Measurements from ENCODE around the gene JPH2.
A peak's percentile ranks its signal among the peaks of the same experiment; 100 is the strongest.

JPH2 gene

DNA sequence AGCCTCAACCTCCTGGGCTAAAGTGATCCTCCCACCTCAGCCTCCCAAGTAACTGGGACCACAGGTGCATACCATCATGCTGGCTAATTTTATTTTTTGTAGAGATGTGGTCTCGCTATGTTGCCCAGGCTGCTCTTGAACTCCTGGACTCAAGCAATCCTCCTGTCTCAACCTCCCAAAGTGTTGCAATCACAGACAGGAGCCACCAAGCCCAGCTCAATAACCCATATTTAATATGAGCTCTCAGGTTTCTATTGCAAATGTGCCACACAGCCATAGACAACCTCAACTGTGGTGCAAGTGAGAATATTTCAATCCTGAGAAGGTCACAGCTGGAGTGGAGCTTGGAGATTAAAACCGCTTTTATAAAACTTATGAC is 14.4 kb downstream of the JPH2 start:
- in situ Hi-C loops (cut with HindIII; ENCODE audit: low pct_ligation_motif_present, low pct_unique_long_range_greater_than_20kb, low sequenced_read_pairs) = no loop called here
- DNase-seq = no peak

DNA sequence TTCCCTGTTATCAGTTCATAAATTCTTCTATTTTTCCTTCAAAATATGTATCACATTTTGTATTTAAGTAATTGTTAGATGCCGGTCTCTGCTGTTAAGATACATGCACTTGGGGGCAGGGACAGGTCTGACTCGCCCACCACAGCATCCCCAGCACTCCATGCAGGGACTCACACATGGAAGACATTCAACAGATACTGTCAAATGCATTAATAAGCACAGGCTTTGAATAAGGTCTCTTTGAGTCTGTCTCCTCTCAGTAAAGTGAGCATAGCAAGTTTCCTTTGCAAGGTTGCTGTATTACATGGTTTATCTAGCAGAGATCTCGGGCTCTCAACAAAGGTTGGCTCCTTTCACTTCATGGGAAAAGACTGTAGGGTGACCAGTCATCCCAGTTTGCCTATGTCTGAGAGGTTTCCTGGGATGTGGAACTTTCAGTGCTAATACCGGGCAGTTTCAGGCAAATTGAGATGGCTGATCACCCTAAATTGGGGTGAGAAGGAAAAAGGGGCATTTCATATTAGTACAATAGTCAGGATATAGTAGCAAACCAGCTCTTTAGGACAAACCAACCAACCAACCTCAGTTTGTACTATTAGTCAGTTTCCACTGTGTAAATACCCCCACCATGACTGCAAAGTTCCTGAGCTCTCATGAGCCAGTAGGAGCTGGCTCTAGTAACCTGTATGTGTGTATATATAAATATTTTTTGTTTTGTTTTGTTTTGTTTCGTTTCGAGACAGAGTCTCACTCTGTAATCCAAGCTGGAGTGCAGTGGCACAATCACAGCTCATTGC is 15.0 kb downstream of the JPH2 start:
- in situ Hi-C loops (cut with HindIII; ENCODE audit: low pct_ligation_motif_present, low pct_unique_long_range_greater_than_20kb, low sequenced_read_pairs) = no loop called here
- no peak for DNase-seq

DNA sequence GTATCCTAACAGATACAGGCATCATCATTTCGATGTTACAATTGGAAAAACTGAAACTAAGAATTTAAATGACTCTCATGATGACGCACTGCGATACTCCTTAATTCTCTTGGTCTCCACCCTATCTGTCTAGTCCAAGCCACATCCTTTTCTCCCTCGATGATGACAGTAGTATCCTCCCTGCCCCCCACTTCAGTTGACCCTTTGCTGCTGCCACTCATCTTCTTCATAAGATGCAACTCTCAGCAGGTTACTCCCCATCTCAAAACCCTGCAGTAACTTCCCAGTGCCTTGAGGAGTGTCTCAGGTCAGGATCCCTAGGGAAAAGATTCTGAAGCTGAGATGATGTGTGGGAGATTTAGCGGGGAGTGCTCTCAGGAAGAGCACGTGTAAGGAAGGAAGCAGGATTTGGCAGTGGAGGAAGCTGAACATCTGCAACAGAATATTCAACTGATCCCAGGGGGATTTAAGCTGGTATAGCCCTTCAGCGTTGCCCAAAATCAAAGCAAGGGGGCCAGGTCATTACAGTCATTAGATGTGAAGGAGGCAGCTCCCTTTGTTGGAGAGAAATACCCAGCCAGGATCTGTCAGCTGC is 16.1 kb downstream of the JPH2 start:
- DNase-seq = no peak
- in situ Hi-C loops (cut with HindIII; ENCODE audit: low pct_ligation_motif_present, low pct_unique_long_range_greater_than_20kb, low sequenced_read_pairs) = no loop called here

DNA sequence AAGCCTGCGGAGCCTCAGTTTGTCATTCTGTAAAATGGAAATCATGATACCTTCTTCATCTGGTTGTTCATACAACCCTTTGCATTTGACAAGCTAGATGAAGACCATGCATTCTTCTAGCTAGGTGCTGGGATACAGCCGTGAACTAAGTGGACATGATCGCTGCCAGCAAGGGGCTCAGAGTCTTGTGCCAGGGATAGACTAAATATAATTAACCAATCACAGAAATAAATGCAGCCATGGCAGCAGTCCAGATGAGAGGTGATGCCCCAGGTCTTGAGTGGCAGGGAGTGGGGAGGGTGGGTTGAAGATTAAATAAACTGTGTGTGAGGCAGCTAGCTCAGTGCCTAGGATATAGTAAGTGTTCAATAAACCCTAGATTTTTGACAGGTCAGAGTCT is 19.3 kb downstream of the JPH2 start:
- no peak for DNase-seq
- in situ Hi-C loops (cut with HindIII; ENCODE audit: low pct_ligation_motif_present, low pct_unique_long_range_greater_than_20kb, low sequenced_read_pairs) = no loop called here

DNA sequence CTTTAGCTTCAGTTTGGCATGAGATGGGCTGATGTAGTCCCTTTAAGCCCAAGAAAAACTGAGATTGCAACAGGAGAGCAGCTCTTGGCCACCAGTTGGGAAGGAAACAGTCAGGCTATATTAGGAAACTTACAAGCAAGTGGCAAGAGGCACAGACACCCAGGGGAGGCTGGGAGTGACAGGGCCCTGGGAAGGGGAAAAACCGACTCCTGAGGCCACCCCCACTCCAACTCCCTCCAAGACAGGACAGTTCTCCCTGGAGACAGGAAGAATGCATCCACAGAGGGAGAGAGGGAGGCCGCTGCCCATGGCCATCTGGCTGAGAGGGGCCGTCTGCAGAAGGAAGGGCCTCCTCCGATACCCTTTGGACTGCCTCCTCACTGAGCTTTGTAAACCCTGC is 20.5 kb downstream of the JPH2 start:
- peak; percentile 32 for DNase-seq
- in situ Hi-C loops (cut with HindIII; ENCODE audit: low pct_ligation_motif_present, low pct_unique_long_range_greater_than_20kb, low sequenced_read_pairs) = no loop called here

DNA sequence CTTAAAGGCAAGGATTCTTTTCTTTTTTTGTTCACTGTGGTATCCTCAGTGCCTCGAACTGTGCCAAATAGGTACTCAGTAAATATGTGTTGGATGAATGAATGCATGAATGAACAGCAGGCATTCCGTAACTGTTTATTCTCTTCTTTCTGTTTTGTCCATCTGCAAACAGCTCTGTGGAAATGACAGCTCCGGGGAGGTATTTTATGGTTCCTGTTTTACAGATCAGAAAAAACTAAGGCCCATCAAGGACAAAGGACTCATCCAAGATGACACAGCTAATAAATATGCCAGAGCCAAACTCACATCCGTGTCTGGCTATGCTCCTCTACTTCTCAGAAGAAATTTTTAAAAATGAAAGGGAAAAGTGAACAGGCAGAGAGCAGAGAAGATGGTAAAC is 21.0 kb downstream of the JPH2 start:
- DNase-seq = peak; percentile 71
- in situ Hi-C loops (cut with HindIII; ENCODE audit: low pct_ligation_motif_present, low pct_unique_long_range_greater_than_20kb, low sequenced_read_pairs) = no loop called here

DNA sequence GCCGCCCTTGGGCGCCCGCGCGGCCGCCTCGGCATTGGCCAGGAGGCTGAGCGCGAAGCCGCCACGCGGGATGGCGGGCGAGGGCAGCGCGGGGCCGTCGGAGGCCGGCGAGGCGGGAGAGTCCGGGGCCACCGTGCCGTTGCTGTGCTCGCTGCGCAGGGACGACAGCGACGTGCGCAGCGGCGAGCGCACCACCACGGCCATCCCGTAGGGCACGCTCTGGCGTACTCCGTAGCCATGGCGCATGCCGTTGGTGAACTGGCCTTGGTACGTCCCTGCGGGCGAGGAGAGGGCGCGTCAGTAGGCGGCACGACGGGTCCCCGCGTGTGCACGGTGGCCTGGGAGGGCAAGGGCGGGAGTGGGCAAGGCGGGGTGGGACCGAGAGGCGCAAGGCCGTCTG is 26.9 kb downstream of the JPH2 start:
- in situ Hi-C loops (cut with HindIII; ENCODE audit: low pct_ligation_motif_present, low pct_unique_long_range_greater_than_20kb, low sequenced_read_pairs) = no loop called here
- DNase-seq = no peak

DNA sequence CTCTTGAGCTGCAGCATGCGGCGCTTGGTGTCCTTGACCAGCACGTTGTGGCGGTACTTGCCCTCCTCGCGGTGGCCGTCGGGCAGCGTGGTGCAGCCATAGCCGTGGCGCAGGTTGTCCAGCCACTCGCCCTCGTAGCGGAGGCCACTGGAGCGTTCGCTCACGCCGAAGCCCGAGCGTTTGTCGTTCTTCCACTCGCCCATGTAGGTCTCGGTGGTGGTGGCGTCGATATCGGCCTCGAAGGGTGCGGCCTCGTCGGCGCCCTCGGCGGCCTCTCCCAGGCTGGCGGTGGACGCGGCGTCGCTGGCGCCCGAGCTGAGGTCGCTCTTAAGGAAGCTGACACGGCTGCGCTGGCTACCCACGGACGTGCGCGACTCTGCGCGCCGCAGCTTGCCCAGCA is 27.3 kb downstream of the JPH2 start:
- no peak for DNase-seq
- in situ Hi-C loops (cut with HindIII; ENCODE audit: low pct_ligation_motif_present, low pct_unique_long_range_greater_than_20kb, low sequenced_read_pairs) = no loop called here

DNA sequence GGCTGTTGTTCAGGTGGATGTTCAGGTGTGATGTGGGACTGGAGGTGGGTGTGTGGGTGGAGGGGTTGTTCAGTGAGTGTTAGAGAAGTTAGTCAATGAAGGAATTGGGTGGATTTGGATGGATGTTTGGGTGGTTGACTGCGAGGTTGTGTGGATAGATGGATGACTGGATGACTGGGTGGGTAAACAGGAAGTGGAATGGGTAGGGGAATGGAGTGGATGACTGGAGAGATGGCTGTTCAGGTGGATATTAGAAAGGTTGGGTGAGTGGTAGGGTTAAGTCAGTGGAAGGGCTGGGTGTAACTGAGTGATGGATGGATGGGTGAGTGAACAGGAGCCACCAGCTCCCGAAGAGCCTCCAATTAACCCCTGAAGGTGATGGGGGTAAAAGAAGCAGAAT is 27.9 kb downstream of the JPH2 start:
- in situ Hi-C loops (cut with HindIII; ENCODE audit: low pct_ligation_motif_present, low pct_unique_long_range_greater_than_20kb, low sequenced_read_pairs) = no loop called here
- DNase-seq = no peak

DNA sequence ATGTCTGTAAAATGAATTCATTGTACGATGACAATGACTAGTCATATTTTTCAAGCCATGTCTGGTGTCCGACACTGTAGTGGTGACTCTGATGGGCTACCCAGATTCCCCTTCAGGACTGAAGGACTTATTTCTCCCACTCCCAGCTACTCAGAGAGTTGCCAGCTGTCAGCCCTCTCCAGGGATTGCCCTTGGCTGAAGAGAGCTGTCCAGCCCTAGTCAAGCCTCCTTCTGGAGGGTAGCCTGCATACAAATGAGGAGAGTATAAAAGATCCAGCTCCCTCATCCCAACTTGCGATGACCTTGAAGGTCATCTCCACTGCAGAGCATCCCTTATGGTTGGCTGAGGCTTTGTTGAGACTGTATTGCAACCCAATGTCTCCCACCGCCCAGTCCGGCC is 29.9 kb downstream of the JPH2 start:
- DNase-seq = no peak
- in situ Hi-C loops (cut with HindIII; ENCODE audit: low pct_ligation_motif_present, low pct_unique_long_range_greater_than_20kb, low sequenced_read_pairs) = no loop called here

DNA sequence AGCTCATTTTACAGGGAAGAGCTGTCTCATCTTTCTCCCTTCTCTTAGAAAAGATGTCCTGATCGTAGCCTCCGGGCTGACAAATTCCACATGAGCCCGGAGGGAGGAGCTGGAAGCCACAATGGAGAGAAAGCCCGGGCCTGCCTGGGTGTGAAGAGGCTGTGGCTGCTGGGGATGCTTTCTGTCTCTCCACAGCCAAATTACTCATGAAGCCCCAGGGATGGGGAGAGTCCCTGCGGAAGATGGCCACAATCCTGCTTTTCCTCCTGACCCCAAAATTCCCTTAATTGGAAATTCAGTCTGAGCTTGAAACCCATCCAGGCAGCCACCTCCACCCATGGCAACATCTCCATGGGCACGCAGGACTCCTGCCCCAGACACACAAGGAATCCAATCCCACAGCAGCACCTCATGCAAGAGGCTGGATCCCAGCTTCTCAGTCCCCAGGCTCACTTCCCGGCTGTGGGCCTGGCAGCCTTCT is 32.4 kb downstream of the JPH2 start:
- in situ Hi-C loops (cut with HindIII; ENCODE audit: low pct_ligation_motif_present, low pct_unique_long_range_greater_than_20kb, low sequenced_read_pairs) = no loop called here
- no peak for DNase-seq

DNA sequence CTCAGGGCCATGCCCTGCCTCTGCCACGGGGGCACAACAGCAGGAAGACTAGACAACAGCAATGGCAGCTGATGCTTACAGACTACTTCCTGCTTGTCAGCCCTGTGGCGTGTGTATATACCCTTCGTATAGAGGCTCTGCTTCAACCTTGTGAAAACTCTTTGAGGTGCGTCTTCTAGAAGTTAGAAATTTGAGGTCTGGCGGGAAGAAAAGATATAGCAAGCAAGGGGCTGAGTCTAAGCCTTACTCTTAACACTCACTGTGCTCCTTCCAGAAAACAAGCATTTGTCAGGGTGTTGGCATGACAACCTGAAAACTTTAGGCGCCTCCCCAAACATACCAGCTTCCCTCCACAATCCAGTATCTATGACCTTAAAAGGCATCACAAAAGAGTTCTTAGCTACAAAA is 33.3 kb downstream of the JPH2 start:
- in situ Hi-C loops (cut with HindIII; ENCODE audit: low pct_ligation_motif_present, low pct_unique_long_range_greater_than_20kb, low sequenced_read_pairs) = no loop called here
- no peak for DNase-seq

DNA sequence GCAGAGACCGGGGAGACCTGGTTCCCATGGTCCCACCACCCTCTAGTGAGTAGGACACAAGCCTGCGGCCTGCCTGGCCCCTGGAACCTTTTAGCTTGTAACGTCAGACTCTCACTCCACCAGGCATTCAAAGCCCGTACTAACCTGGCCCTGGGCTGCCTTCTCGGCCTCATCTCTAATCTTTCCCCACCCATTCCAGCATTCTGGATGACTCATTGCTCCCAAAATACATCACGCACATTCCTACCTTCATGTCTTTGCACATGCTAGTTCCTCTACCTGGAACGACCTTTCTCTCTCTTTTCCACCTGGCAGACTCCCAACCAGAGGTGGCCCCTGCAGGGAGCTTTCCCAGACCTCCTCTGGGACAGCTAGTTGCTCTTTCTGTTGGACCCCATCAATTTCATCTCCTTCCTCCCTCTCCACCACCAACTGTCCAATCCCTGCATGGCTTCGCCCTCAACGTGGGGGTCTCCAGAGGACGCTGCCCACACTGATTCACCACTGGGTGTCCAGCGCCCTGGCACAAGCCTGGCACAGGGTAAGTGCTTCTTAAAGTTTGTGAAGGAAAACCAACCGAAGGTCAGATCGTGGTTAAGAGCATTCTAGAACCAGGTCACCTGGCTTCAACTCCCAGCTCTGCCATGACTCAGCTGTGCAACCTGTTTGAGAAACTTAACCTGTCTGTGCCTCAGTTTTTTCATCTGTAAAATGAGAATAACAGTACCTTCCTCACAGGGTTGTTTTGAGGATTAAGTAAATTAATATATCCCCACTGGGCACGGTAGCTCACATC is 35.2 kb downstream of the JPH2 start:
- in situ Hi-C loops (cut with HindIII; ENCODE audit: low pct_ligation_motif_present, low pct_unique_long_range_greater_than_20kb, low sequenced_read_pairs) = no loop called here
- no peak for DNase-seq

DNA sequence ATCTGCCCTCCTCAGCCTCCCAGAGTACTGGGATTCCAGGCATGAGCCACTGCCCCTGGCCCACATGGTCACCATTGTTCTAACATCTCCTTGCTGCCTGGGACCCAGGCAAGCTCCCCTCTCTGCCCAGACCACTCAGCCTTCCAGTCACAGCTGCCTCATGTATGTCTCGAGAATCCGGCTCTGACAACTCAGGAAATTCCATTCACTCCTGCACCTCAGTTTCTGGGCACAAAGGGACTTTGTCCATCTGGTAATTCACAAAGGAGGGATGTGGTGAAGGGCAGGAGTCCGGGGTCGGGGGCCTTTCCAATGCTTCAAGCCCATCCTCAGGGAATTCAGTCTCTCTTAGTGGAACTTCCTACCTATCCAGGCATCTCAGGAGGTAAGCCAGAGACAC is 40.7 kb downstream of the JPH2 start:
- in situ Hi-C loops (cut with HindIII; ENCODE audit: low pct_ligation_motif_present, low pct_unique_long_range_greater_than_20kb, low sequenced_read_pairs) = no loop called here
- no peak for DNase-seq

DNA sequence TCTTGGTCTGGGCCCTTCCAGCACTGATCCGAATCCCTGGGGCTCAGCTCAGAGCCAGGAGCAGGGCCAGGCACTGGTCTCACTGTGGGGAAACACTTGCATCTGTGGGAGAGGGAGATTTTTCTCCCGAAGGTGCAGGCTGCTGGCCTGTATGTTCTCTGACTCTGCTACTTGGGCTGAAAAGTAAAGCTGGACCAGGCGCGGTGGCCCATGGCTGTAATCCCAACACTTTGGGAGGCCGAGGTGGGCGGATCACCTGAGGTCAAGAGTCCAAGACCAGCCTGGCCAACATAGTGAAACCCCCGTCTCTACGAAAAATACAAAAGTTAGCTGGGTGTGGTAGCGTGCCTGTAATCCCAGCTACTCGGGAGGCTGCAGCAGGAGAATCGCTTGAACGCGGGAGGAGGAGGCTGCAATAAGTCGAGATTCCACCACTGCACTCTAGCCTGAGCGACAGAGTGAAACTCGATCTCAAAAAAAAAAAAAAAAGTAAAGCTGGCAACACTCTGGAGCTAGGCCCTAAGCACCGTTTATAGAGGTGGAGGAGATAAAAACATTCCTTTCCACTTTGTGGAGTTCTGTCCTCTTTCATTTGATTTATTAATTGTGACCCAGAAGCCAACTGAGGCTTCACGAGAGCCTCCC is 41.7 kb downstream of the JPH2 start:
- no peak for DNase-seq
- in situ Hi-C loops (cut with HindIII; ENCODE audit: low pct_ligation_motif_present, low pct_unique_long_range_greater_than_20kb, low sequenced_read_pairs) = no loop called here

DNA sequence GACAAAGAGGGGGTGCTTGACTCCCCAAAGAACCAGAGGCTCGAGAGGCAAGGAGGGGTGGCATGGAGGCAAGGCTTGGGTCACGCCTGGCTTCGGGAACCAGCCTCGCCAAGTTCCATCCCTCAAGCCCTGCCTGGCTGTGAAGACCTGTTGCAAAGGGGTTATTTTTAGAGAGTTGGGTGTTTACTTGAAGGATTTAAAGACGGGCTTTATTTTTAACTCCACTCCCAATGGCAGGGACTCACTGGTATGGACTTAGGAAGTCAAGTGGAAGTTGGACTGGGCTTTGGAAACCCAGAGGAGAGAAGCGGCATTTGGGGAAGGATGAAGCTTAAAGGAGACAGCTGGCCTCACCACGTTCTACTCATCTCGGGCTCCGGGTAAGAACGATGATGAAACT is 43.1 kb downstream of the JPH2 start:
- no peak for DNase-seq
- in situ Hi-C loops (cut with HindIII; ENCODE audit: low pct_ligation_motif_present, low pct_unique_long_range_greater_than_20kb, low sequenced_read_pairs) = no loop called here

DNA sequence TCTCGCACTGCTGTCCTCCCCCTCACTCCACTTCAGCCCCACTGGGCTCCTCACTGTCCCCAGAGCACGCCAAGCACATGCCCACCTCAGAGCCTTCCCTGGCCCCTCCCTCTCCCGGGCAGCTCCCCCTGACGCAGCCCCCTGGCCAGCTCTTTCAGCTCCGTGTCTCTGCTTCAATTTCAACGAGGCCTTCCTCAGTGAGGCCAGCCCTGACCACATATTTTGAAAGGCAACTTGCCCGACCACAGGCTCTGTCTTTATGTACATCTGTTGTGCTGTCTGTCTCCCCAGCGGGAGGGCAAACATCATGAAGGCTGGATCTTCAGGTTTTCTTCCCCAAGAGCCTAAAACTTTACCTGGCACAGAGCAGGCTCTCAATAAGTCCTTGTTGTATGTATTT is 44.6 kb downstream of the JPH2 start:
- in situ Hi-C loops (cut with HindIII; ENCODE audit: low pct_ligation_motif_present, low pct_unique_long_range_greater_than_20kb, low sequenced_read_pairs) = no loop called here
- DNase-seq = no peak

DNA sequence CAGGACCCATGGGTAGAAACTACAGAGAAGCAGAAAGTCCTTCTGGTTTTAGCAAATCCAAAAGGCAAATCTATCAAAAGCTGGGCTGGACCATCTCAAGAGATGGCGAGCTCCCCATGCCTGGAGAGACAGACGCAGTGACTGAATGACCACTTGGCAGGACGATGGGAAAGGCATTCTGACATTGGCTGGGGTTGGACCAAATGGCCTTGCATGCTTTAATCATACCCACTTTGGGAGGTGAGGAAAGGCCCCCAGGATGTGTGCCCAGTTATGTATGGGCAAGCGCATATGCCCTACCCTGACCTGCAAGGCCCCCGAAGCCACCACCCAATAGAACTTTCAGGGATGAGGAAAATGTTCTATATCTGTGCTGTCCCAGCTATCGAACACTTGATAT is 45.1 kb downstream of the JPH2 start:
- in situ Hi-C loops (cut with HindIII; ENCODE audit: low pct_ligation_motif_present, low pct_unique_long_range_greater_than_20kb, low sequenced_read_pairs) = no loop called here
- no peak for DNase-seq

DNA sequence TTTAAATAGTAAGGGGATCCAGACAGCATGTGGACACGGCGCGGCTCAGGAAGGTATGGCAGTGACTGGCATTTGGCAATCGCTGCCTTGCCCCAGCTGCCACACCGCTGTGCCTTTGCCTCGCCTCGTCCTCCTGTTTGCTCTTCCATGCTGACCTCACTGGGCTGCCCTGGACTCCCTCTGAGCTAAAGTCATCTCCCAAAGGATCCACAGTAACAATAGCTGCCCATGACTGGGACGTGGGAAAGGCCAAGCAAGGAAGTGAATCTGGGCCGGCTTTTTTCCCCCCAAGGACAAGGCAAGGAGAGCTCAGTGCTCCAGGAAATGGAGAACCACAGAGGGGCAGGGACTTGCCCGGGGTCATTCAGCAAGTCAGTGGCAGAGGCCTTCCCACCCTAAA is 48.1 kb downstream of the JPH2 start:
- no peak for DNase-seq
- in situ Hi-C loops (cut with HindIII; ENCODE audit: low pct_ligation_motif_present, low pct_unique_long_range_greater_than_20kb, low sequenced_read_pairs) = no loop called here

All from ACHN (cell line).